Measurements from ENCODE around the gene WDFY2.

DNA sequence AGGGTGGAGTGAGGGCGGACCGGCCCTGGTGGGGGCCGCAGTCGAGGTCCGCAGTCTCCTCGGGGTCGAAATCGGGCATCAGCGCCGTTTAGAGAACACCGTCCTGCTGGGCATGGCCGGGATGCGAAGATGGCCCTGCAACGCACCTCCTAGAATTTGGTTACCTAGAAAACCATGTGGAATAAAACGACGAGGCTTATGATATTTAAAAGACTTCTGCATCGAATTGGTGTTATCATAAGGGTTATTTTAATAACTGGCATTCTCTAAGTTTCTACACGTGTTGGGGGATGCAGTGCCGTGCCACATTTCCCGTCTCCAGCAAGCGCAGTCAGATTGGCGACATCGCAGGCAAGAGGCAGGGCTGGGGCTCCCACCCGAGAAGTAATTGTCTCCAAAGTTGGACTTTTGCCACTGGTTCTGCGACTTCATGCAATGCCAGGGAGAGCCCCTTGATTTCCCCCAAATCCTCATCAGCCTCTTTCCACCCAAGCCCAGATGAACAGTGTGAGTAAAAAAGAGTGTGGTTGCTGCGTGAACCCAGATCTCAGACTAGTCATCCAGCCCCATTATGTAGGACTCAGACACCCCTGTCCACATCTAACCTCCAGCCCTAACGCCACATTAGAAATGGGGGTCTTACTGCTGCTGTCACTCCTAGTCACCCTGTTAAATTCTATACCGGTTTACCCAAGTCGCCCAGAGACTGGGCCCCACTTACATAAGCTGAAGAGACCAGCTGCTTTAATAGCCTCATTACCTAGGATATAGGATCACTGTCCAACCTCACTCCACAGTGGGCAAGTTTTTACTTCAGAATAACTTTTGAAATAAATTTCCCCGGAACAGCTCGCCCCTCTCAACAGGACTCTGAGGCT is 220.3 kb downstream of the WDFY2 start:
- TF ChIP-seq CTCF (IDR thresholded peaks at IDR 0.05; ENCODE audit: poor library complexity, severe bottlenecking) (no peak), REST (IDR thresholded peaks at IDR 0.05; ENCODE audit: borderline replicate concordance) (no peak), EZH2 (IDR thresholded peaks at IDR 0.05; ENCODE audit: borderline replicate concordance, insufficient read depth, low read length, poor library complexity, severe bottlenecking) (no peak), RAD21 (conservative IDR thresholded peaks at IDR 0.05) (no peak), TAF1 (IDR thresholded peaks at IDR 0.05; ENCODE audit: low read depth) (no peak), SMC3 (conservative IDR thresholded peaks at IDR 0.05; ENCODE audit: poor library complexity) (no peak), POLR2AphosphoS5 (IDR thresholded peaks at IDR 0.05) (no peak), EP300 (conservative IDR thresholded peaks at IDR 0.05; ENCODE audit: poor library complexity, severe bottlenecking) (no peak), MXI1 (conservative IDR thresholded peaks at IDR 0.05; ENCODE audit: poor library complexity, severe bottlenecking) (no peak)
